ENCODE results near the gene PGAP6.

PGAP6 gene

DNA sequence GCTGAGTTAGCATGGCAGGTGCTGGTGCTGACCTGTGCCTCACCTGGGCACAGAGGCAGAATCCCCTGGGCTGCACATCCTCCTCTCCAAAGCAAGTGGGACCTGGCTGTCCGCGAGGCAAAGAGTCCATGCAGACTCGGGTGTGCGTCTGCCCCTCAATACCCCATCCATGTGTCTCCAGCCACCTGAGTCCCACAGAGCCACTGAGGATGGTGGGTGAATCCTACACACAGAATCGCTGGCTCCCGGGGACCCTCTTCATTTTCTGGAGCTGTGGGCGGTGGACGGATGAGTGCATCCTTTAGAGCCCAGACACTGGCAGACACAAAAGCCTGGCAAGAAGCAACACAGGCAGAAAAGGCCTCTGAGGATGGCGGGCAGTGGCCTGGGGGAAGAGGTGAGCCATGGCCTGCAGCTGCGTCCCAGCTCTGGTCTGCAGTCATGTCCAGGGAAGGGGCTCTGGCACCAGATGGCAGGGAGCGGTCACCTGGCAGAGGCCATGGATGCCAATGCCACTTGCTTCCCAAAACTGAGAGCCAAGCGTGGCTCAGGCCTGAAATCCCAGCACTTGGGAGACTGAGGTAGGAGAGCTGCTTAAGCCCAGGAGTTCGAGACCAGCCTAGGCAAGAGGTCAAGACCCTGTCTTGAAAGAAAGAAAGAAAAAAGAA lies 59.2 kb downstream of the PGAP6 start:
- DNase-seq: no peak

DNA sequence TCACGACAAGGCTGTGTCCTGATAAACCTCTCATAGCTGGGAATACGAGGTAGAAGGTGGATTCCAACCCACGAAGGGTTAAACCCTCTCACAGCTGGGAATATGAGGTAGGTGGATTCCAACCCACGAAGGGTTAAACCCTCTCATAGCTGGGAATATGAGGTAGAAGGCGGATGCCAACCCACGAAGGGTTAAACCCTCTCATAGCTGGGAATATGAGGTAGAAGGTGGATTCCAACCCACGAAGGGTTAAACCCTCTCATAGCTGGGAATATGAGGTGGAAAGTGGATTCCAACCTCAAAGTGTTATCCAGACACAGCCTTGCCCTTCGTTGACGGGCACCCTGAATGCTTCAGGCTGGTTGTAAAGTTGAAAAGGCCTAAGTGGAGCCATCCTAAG lies 60.2 kb downstream of the PGAP6 start:
- DNase-seq: no peak
